ENCODE results near the gene SARS2.
"Not testable (repeated sequence)": the region's sequence is repeated elsewhere in the genome, so short reads cannot be mapped to it uniquely, and the experiment has no call there.

Gene SARS2

GRCh38 chr19:38894968-38895367 lies 35.6 kb downstream of the SARS2 start:
- DNase-seq (ENCODE audit: low read depth in 1 of 2, low spot score in 1 of 2): no peak

- DNase-seq (ENCODE audit: low read depth in 1 of 2, low spot score in 1 of 2): no peak
These were observed 37.2 kb downstream of the SARS2 start for GRCh38 chr19:38893341-38893771.

GRCh38 chr19:38892841-38893240 lies 37.7 kb downstream of the SARS2 start:
- no peak for DNase-seq (ENCODE audit: low read depth in 1 of 2, low spot score in 1 of 2)

- DNase-seq (ENCODE audit: low read depth in 1 of 2, low spot score in 1 of 2): no peak
These were observed 38.8 kb downstream of the SARS2 start for GRCh38 chr19:38891771-38892170.

GRCh38 chr19:38890686-38891085 lies 39.9 kb downstream of the SARS2 start:
- DNase-seq (ENCODE audit: low read depth in 1 of 2, low spot score in 1 of 2): no peak

GRCh38 chr19:38889803-38890202 lies 40.8 kb downstream of the SARS2 start:
- DNase-seq (ENCODE audit: low read depth in 1 of 2, low spot score in 1 of 2): no peak

- DNase-seq (ENCODE audit: low read depth in 1 of 2, low spot score in 1 of 2): no peak
These were observed 41.7 kb downstream of the SARS2 start for GRCh38 chr19:38888876-38889275.

GRCh38 chr19:38884691-38885090 lies 45.9 kb downstream of the SARS2 start:
- DNase-seq (ENCODE audit: low read depth in 1 of 2, low spot score in 1 of 2): not testable (repeated sequence)

- no peak for DNase-seq (ENCODE audit: low read depth in 1 of 2, low spot score in 1 of 2)
These were observed 47.3 kb downstream of the SARS2 start for GRCh38 chr19:38883286-38883685.

GRCh38 chr19:38880882-38881609 lies 49.5 kb downstream of the SARS2 start:
- DNase-seq (ENCODE audit: low read depth in 1 of 2, low spot score in 1 of 2): no peak

GRCh38 chr19:38880076-38880881 lies 50.3 kb downstream of the SARS2 start:
- DNase-seq (ENCODE audit: low read depth in 1 of 2, low spot score in 1 of 2): no peak

- DNase-seq (ENCODE audit: low read depth in 1 of 2, low spot score in 1 of 2): no peak
These were observed 51.2 kb downstream of the SARS2 start for GRCh38 chr19:38879400-38879751.

- no peak for DNase-seq (ENCODE audit: low read depth in 1 of 2, low spot score in 1 of 2)
These were observed 51.8 kb downstream of the SARS2 start for GRCh38 chr19:38878575-38879399.

GRCh38 chr19:38877781-38878574 lies 52.6 kb downstream of the SARS2 start, which contains the start of gene RINL:
RINL (minus strand) TSS chr19:38878275; CDS start chr19:38876742, 1,533 bp downstream.
- peak in 1 of 2 donors; percentile 56 for DNase-seq (ENCODE audit: low read depth in 1 of 2, low spot score in 1 of 2)

GRCh38 chr19:38875656-38876395 lies 54.7 kb downstream of the SARS2 start:
- DNase-seq (ENCODE audit: low read depth in 1 of 2, low spot score in 1 of 2): no peak

- not testable (repeated sequence) for DNase-seq (ENCODE audit: low read depth in 1 of 2, low spot score in 1 of 2)
These were observed 57.2 kb downstream of the SARS2 start for GRCh38 chr19:38873400-38873799.

GRCh38 chr19:38870612-38871011 lies 60.0 kb downstream of the SARS2 start:
- DNase-seq (ENCODE audit: low read depth in 1 of 2, low spot score in 1 of 2): no peak

GRCh38 chr19:38869836-38870607 lies 60.5 kb downstream of the SARS2 start:
- DNase-seq (ENCODE audit: low read depth in 1 of 2, low spot score in 1 of 2): peak; percentile 87 to 88

GRCh38 chr19:38869160-38869835 lies 61.3 kb downstream of the SARS2 start:
- no peak for DNase-seq (ENCODE audit: low read depth in 1 of 2, low spot score in 1 of 2)

Data from activated CD4-positive, alpha-beta T cell treated with anti-CD3 and anti-CD28 coated beads, Interleukin-2, amount 50 U/mL, for 24 hours (primary cell).